ENCODE measurements around the gene ST3GAL4.
"Not testable (repeated sequence)": the region's sequence is repeated elsewhere in the genome, so short reads cannot be mapped to it uniquely, and the experiment has no call there.

ST3GAL4 gene

DNA sequence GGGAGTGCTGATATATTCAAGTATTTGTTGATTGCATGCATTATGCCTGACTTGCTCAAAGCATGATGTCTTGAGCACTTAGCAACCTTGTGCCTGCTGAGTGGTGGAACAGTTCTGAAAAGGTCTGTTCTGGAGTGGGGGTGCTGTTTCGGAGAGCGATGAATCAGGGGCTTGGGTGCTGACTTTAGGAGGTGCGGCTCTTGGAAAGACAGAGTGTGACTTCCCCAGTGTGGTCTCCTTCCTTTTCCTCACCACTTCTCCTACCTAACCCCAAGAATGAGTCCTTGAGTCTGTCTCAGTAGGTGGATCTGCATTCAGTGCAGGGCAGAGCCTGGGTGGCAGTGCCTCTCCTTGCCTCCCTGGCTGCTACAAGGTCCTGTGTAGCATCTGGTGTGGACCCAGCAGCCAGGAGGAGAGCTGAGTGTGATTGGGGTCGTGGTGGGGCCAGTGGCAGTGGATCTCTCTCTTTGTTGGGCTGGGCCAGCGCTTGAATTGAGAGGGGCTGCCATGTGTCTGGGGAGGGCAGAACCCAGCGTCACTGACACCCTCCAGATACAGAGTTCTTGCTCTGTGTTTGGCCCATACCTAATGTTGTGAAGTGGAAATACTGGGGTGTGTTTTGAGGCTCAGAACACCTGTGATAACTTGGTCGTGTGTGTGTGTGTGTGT is 35.9 kb downstream of the ST3GAL4 start:
- DNase-seq: no peak

DNA sequence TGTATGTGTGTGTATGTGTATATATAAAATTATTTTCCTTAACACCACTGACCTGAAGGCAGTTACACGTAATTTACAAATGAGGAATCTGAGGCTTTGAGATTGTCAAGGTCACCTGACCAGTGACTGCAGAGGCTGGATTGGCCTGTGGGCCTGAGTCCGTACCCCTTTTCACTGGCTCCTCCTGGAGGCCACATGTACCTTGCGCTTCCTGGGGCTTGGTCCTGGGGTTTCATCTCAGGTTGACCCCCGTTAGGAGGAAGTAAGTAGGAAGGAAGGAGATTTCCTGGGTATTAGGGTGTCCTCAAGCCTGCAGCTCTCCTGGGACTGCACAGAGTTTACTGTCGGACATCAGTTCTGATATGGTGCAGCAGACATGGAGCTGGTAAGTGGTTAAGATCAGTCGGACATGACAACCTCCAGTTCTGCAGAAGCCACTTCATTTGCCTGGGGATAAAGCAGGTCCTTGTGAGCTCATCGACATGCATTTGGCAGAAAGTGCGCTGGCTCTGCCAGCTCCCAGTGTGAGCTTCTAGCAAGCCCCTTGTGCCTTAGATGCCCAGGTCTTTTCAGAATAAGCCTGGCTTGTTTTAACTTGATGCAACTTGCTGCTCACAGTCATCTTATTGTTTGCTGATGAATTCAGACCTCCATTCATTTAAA is 36.6 kb downstream of the ST3GAL4 start:
- DNase-seq: no peak

DNA sequence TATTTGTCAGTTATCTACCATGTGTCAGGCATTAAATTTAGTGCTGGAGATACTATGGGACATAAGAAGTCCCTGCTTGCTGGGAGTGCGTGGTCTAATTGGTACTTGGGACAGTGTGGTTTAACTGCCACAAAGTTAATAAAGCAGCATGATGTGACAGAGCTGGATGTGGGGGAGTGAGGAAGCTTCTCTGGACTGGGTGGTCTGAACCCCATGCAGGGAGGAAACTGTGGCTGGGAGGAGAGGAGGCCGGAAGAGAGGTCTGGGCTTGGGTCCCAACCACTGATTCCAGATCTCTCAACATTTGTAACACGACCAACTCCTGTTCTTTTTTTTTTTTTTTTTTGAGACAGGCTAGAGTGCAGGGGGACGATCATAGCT is 37.1 kb downstream of the ST3GAL4 start:
- DNase-seq: no peak

DNA sequence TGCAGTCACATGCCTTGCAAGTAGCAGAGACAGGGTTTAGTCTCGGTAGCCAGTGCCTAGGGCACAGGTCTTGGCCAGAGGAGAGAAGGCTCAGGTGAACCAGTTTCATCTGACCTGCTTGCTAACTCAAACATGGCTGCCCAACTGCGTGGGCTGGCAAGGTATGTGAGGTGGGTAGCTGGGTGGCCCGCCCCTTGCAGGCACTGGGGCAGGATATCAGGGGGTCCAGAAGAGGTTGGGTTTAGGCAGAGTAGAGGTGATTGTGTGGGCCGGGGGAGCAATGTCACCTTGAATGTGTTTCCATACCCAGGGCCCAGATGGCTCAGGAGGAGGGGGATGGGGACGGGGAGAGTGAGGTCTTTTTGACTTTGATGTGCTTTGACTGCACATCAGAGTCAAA is 37.7 kb downstream of the ST3GAL4 start:
- DNase-seq: no peak

DNA sequence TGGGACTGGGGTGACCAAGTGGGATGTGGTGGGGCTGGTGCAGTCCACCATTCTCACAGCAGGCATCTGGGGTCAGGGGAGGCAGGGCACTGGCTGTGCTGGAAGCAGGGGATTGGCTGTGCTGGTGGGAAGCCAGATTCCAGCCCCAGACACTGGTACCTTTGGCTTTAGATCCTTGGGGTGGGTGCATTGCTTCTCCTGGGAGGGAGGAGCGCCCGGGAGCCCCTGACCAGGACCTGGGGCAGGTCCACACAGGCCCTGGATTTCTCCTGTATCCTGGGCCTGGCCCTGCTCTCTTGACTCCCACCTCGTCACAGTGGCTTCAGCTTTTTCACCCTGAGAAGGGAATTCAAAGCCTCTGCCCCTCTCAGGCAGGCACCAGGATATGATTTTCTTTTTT is 38.5 kb downstream of the ST3GAL4 start:
- DNase-seq: no peak

DNA sequence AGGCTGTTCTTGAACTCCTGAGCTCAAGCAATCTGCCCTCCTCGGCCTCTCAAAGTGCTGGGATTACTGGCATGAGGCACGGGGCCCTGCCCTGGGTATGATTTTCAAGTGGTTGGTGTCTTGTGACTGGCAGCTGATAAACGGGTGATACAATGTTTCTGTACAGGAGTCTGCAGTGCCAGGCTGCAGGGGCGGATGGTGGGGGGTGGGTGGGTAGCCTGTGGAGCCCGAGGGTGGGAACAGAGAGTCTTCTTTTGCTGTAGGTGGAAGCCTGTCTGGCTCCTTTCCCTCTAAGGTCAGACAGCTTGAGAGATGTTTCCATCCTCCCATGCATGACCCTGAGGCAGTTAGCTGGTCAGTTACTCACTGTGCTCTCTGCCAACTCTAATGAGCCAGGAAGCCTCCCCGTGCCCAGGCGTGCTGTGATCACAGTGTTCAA is 39.2 kb downstream of the ST3GAL4 start:
- not testable (repeated sequence) for DNase-seq

- DNase-seq: not testable (repeated sequence)
Observed at GRCh38 chr11:126395784-126396183, 40.3 kb downstream of the ST3GAL4 start.

GRCh38 chr11:126396266-126396665 is 40.8 kb downstream of the ST3GAL4 start:
- not testable (repeated sequence) for DNase-seq

- DNase-seq: no peak
Observed at GRCh38 chr11:126396965-126397364, 41.5 kb downstream of the ST3GAL4 start.

GRCh38 chr11:126398296-126398695 is 42.8 kb downstream of the ST3GAL4 start:
- DNase-seq: no peak

- DNase-seq: no peak
Observed at GRCh38 chr11:126398721-126399120, 43.2 kb downstream of the ST3GAL4 start.

- no peak for DNase-seq
Observed at GRCh38 chr11:126400019-126400418, 44.5 kb downstream of the ST3GAL4 start.

DNA sequence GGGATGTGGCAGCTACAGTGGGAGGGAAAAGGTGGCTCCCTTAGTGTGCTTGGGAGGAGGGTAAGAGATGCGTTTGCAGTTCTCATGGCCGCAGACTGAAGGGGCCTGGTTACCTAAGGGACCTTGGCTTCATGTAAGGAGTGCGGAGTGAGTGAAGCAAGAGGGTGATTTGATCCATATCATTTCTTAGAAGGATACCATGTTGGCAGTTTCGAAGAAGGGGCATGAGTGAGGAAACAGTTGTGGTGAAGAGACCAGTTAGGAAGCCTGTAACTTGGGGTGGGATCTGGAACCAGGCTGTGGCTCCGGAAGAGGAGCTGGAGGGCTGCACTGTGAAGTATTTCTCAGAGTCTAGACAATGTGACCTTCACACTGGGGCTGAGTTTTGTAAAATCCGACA is 45.0 kb downstream of the ST3GAL4 start:
- DNase-seq: no peak

- no peak for DNase-seq
Observed at GRCh38 chr11:126403022-126403581, 47.6 kb downstream of the ST3GAL4 start.

DNA sequence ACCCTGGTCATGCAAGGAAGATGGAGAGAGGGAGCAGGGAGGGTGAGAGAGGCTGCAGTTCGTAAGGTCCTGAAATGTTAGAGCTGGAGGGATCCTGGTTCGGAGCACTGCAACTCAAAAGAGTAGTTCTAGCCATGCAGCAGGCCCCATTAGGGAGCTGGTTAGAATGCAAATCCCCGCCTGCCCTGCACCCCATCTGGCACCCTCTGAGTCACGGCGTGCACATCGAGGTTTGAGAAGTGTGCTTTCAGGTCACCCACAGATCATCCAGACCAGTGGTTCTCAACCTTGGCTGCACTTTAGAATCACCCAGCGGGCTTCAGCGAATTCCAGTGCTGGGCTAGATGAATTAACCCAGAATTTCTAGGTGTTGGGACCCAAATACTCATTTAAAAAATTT is 48.2 kb downstream of the ST3GAL4 start:
- no peak for DNase-seq

DNA sequence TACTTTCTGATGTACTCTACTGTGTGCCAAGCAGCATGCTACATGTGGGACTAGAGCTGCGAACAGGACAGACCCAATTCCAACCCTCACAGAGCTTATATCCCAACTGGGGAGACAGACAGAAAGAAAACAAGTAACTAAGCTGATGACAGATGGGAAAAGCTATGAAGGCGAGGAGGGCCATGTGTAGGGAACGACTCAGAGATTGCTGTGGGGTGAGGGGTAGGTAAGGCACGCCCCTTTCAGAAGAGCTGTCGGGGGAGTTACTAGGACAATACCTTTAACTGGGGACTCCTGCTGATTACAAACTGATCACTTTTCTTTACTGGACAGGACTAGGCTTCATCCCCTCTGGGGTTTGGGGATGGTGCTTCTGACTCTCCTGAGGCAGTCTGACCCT is 48.9 kb downstream of the ST3GAL4 start:
- DNase-seq: no peak

DNA sequence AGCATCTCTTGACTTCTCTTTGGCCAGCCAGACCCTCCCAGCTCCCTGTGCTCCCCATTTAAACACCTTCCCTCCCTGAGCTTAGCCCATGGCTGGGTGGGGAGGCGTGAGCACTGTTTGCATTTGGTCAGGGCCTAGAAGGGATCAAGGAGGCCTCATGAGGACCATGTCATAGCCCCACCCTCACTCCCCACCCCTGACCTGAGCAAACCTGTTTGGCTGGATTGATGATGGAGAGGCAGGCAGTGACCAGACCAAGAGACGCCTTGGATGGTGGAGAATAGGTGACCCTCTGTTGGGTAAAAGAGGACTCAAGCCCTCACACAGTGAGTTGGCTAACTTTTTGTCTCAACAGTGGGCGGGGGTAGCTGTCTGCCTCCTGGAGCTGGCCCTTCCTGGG is 49.9 kb downstream of the ST3GAL4 start:
- no peak for DNase-seq

DNA sequence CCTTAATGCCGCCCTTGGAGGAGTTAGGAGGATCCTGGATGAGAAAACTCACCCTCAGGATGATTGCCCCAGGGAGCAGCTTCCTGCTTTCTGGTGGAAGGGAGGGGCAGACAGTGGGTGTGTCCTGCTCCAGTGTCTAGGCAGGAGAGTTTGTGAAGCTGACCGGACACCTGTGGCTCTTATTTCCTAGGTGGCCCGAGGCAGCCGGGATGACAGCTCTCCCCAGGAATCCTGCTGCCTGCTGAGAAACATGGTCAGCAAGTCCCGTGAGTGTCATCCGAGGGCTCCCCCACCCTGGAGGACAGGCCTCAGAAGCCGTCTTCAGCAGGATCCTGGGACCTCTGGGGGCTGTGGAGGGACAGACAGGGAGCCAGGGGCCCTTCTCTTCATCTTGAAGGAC is 50.4 kb downstream of the ST3GAL4 start:
- no peak for DNase-seq

- DNase-seq: no peak
Observed at GRCh38 chr11:126406368-126406767, 50.9 kb downstream of the ST3GAL4 start.

- DNase-seq: no peak
Observed at GRCh38 chr11:126407101-126407521, 51.6 kb downstream of the ST3GAL4 start.

DNA sequence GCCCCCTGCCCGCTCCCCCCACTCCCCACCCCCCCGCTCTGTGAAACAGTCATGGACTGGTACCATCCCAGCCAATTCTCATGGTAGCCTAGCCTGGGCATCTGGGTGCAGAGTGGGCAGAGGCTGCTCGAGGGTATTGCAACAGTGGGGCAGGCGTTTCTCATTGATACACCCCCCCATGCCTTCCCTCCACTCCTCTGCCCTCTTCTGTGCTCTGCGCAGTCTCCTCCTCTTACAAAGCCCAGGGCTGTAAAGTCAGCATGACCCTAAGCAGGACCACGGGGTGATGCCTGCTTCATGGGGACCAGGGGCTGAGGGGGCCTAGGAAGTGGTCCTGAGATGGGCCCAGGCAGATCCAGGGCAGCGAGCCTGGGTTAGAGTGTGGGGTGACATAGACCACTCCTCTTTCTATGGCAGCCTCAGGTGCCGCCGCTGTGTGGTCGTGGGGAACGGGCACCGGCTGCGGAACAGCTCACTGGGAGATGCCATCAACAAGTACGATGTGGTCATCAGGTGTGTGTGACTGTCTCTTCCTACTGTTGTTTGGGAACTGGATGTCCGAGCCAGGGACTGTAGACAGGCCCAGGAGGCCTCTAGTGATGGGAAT is 52.3 kb downstream of the ST3GAL4 start:
- DNase-seq: no peak

DNA sequence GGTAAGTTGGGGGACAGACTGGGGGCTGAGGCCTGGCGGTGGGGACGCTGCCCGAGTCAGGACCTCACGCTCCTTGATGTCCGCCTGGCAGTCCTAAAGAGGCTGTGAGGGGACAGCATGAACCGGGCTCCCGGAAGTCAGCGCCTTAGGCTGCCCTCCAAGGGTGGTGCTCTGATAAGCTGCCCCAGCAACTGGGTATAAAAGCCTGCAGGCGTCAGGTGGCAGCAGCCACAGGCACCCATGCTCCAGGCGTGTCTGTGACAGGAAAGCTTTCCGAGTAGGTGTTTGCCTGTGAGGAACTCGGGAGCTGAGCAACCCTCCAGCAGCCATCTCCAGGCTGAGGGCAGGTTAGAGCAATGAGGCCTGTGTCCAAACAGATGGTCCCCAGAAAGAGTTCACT is 53.0 kb downstream of the ST3GAL4 start:
- DNase-seq: no peak

DNA sequence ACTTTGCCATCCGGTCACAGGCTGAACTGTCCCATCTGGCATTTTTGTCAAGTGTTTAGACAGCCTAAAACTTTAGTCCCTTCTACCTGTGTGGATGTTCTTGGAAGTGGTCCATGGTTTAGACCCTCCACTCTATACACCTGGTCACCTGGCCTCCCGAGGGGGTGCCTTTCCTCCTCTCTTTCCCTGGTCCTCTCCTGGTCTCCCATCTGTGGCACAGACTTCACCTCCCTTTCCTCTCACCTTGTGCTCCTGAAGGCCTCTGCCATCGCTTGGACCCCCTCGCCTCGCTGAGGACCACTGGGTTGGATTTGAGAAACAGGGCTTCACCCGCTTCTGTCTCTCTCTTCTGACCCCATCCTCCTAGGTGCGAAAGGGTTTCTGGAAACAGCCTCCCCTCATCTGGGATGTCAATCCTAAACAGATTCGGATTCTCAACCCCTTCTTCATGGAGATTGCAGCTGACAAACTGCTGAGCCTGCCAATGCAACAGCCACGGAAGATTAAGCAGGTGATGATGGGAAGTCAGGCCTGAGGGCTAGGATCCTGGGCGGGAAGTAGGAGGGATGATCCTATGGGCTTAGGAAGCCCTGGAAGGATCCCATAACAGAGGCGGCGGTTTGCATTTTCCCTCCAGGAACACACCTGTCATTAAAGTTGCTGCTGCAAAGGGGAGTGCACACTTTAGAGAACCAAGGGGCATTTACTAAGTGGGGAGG is 53.6 kb downstream of the ST3GAL4 start:
- no peak for DNase-seq
